K562 (cell line): ENCODE measurements around the gene EML3. TPM values are rescaled to one million over a fixed set of nuclear protein-coding genes. Genes with fewer than 3 reads are reported as not detected.
A peak's percentile ranks its signal among the peaks of the same experiment; 100 is the strongest.

Experiments
- FOXP4 ChIP-seq: sonication (generic); formaldehyde crosslinking; IDR thresholded peaks from 2 replicates; pipeline ENCODE4 v1.8.0; 2022; ENCODE audit warnings: mild to moderate bottlenecking, missing genetic modification reagents, borderline replicate concordance
- MCM3 ChIP-seq: fragments of 450-650 bp; IDR thresholded peaks from 2 replicates; pipeline ENCODE4 v1.6.1; 2016
- MEIS2 ChIP-seq: fragments of 450-650 bp; IDR thresholded peaks from 2 replicates; pipeline ENCODE4 v1.6.1; 2014; ENCODE audit warnings: mild to moderate bottlenecking; ENCODE audit not compliant: partially characterized antibody
- MYC ChIP-seq, 2 experiments: fragments of 250-450 bp in 1 of 2; sonication (Bioruptor Pico) in 1 of 2; IDR thresholded peaks; 2 replicates each; pipeline versions ENCODE4 v1.5.1 to v1.6.1; 2012 to 2021; ENCODE audit warnings: low read depth in 2 of 2, borderline replicate concordance in 1 of 2, improper control_type of control experiment in 1 of 2, low read length in 1 of 2, mild to moderate bottlenecking in 1 of 2, moderate library complexity in 1 of 2
- NKRF ChIP-seq: fragments of 450-650 bp; IDR thresholded peaks from 2 replicates; pipeline ENCODE4 v1.6.1; 2016; ENCODE audit warnings: borderline replicate concordance
- PKNOX1 ChIP-seq: fragments of 450-650 bp; IDR thresholded peaks from 2 replicates; pipeline ENCODE4 v1.6.1; 2016
- PRDM10 ChIP-seq: fragments of 450-650 bp; IDR thresholded peaks from 2 replicates; pipeline ENCODE4 v1.6.1; 2018; ENCODE audit not compliant: partially characterized antibody
- RBBP5 ChIP-seq: fragments of 200-600 bp; sonication (generic); IDR thresholded peaks from 2 replicates; pipeline ENCODE4 v1.6.1; 2012; ENCODE audit warnings: borderline replicate concordance, mild to moderate bottlenecking, low read length, control low read depth, inconsistent platforms; ENCODE audit not compliant: insufficient read depth, poor library complexity, severe bottlenecking
- RBM39 ChIP-seq: fragments of 200-400 bp; formaldehyde crosslinking; optimal IDR thresholded peaks from 2 replicates; pipeline ENCODE3; 2018; ENCODE audit warnings: low read depth, low read length
- SAFB ChIP-seq: fragments of 200-400 bp; formaldehyde crosslinking; IDR thresholded peaks from 2 replicates; pipeline ENCODE4 v1.6.1; 2017; ENCODE audit warnings: low read depth, low read length, borderline replicate concordance
- SP1 ChIP-seq: sonication (generic); formaldehyde crosslinking; IDR thresholded peaks from 2 replicates; pipeline ENCODE4 v1.8.1; 2022; ENCODE audit warnings: mild to moderate bottlenecking, missing genetic modification reagents
- XRCC5 ChIP-seq: fragments of 200-400 bp; formaldehyde crosslinking; IDR thresholded peaks from 2 replicates; pipeline ENCODE4 v1.6.1; 2017; ENCODE audit warnings: low read depth, mild to moderate bottlenecking, low read length
- YY1 ChIP-seq, 3 experiments: IDR thresholded peaks; 2 replicates each; pipeline ENCODE4 v1.6.1; 2011; ENCODE audit warnings: low read length in 2 of 3, mild to moderate bottlenecking in 2 of 3, moderate library complexity in 2 of 3, borderline replicate concordance in 1 of 3, control low read depth in 1 of 3, low read depth in 1 of 3; ENCODE audit not compliant: insufficient read depth in 3 of 3, insufficient replicate concordance in 2 of 3, control insufficient read depth in 1 of 3, insufficient read length in 1 of 3; ENCODE audit errors: extremely low read depth in 1 of 3
- ZFX ChIP-seq: sonication (generic); formaldehyde crosslinking; IDR thresholded peaks from 2 replicates; pipeline ENCODE4 v1.8.0; 2022; ENCODE audit warnings: mild to moderate bottlenecking, missing genetic modification reagents, moderate library complexity
- ZNF121 ChIP-seq: sonication (generic); formaldehyde crosslinking; conservative IDR thresholded peaks from 2 replicates; pipeline ENCODE4 v1.8.0; 2022; ENCODE audit warnings: missing genetic modification reagents
- ZNF77 ChIP-seq: fragments of 250-450 bp; sonication (Bioruptor Pico); IDR thresholded peaks from 2 replicates; pipeline ENCODE4 v1.5.0; 2020
- polyA plus RNA-seq, 8 experiments: library from polyadenylated mRNA; depleted of rRNA in 4 of 8; stranded (reverse) in 5 of 8; unstranded in 3 of 8; fragments of >200 nt; fragmentation: Nextera tagmentation in 2 of 8; fragmentation: Illumina TruSeq in 1 of 8; extraction: Ambion mirVana in 2 of 8; extraction: Trizol in 1 of 8; gene quantifications; 2 replicates each; pipeline versions ENCODE4 v1.2.1 to v1.2.3, GENCODE V29; 2011 to 2014; ENCODE audit warnings: inconsistent platforms in 1 of 8, missing spikeins in 1 of 8
- total RNA-seq, 7 experiments: library from RNA; depleted of rRNA in 6 of 7; stranded (reverse); fragments of >200 nt in 6 of 7; fragmentation: Illumina TruSeq in 2 of 7; extraction: Trizol in 2 of 7; gene quantifications; 2 replicates each; pipeline versions ENCODE4 v1.2.1 to v1.2.3, GENCODE V29; 2011 to 2021; ENCODE audit warnings: low replicate concordance in 1 of 7

EML3 gene
- total and polyA plus RNA-seq, 9 of the 15 experiments (the other 6 are each of a cell fraction or from before 2014, with no cell fraction given), result 0.32 to 90.5 (median 26.4) TPM

GRCh38 chr11:62573592-62574362 is 38.8 kb downstream of the EML3 start, which contains the start of gene EEF1G (continued):
- TF ChIP-seq PRDM10, result peak; percentile 3
- TF ChIP-seq MEIS2, result peak; percentile 91
- TF ChIP-seq XRCC5, result 0 out of 2 replicates have a peak, but pooled peaks have one; percentile 22
- TF ChIP-seq FOXP4 (CRISPR knock-in tag), result peak; percentile 30; the same call in 1 of the 2 replicates
- TF ChIP-seq RBBP5, result peak; percentile 89
- no peak for TF ChIP-seq SAFB
- 0 out of 2 replicates have a peak, but pooled peaks have one; percentile 27 for TF ChIP-seq ZNF77 (CRISPR knock-in tag)
- no peak for TF ChIP-seq MCM3
- TF ChIP-seq NKRF, result peak; percentile 65
- TF ChIP-seq PKNOX1, result peak; percentile 86
- peak; percentile 78 for TF ChIP-seq ZFX (CRISPR knock-in tag)
- TF ChIP-seq RBM39, result no peak
- TF ChIP-seq ZNF121 (CRISPR knock-in tag), result no peak
- TF ChIP-seq YY1 (IDR thresholded peaks at IDR 0.05; ENCODE audit: borderline replicate concordance in 1 of 3, control insufficient read depth in 1 of 3, extremely low read depth in 1 of 3, insufficient read depth in 3 of 3, insufficient read length in 1 of 3, insufficient replicate concordance in 2 of 3, low read depth in 1 of 3, low read length in 2 of 3), result peak; percentile 84 to 93 (median 89)
- peak; percentile 93 for TF ChIP-seq SP1 (CRISPR knock-in tag)
- peak; percentile 82 for TF ChIP-seq MYC (IDR thresholded peaks at IDR 0.05; ENCODE audit: low read depth, low read length)
- TF ChIP-seq MYC (CRISPR knock-in tag; IDR thresholded peaks at IDR 0.05; ENCODE audit: borderline replicate concordance, low read depth), result no peak
